Cardiac muscle cell (in vitro differentiated cells and primary cell): ENCODE results near the gene JUND. TPM values are rescaled to one million over a fixed set of nuclear protein-coding genes. Genes with fewer than 3 reads are reported as not detected.

Source experiments
- DNase-seq, 2 donors: peaks; one replicate each; pipeline versions ENCODE4 v3.0.0 to v3.0.0-alpha.2; 2010 to 2017; ENCODE audit warnings: low read depth in 1 of 2, low spot score in 1 of 2
- H3K27ac ChIP-seq: fragments of 200-600 bp; sonication (generic); 2 replicates; pipeline ENCODE4 v1.5.1; 2016
- H3K27me3 ChIP-seq: fragments of 200-600 bp; sonication (generic); 2 replicates; pipeline ENCODE4 v1.6.0; 2016; ENCODE audit warnings: control low read depth
- H3K36me3 ChIP-seq: fragments of 200-600 bp; sonication (generic); 2 replicates; pipeline ENCODE4 v1.5.1; 2016; ENCODE audit warnings: control low read depth
- H3K4me1 ChIP-seq: fragments of 200-600 bp; sonication (generic); 2 replicates; pipeline ENCODE4 v1.8.1; 2017; ENCODE audit warnings: low read depth, mild to moderate bottlenecking, mixed run types
- H3K4me3 ChIP-seq: fragments of 200-600 bp; sonication (generic); 2 replicates; pipeline ENCODE4 v1.5.1; 2016; ENCODE audit warnings: mild to moderate bottlenecking
- H3K9me3 ChIP-seq: fragments of 200-600 bp; sonication (generic); 2 replicates; pipeline ENCODE4 v1.5.1; 2017; ENCODE audit warnings: low read depth, mild to moderate bottlenecking, control low read depth
- polyA plus RNA-seq: library from polyadenylated mRNA; unstranded; fragments of >200 nt; fragmentation: Nextera tagmentation; extraction: Ambion mirVana; gene quantifications from 2 replicates; pipeline ENCODE4 v1.2.1, GENCODE V29; 2016
- total RNA-seq: library from RNA; depleted of rRNA; stranded (reverse); fragments of >200 nt; gene quantifications from 2 replicates; pipeline ENCODE4 v1.2.3, GENCODE V29; 2016
- TF ChIP-seq, protein P1 (sequence below): IDR thresholded peaks from 2 replicates; pipeline ENCODE4 v1.5.1; 2012; ENCODE audit warnings: low read depth, mild to moderate bottlenecking, low read length

JUND gene
- total and polyA plus RNA-seq, 2 experiments from 2014 or later, result 265 to 430 TPM

DNA sequence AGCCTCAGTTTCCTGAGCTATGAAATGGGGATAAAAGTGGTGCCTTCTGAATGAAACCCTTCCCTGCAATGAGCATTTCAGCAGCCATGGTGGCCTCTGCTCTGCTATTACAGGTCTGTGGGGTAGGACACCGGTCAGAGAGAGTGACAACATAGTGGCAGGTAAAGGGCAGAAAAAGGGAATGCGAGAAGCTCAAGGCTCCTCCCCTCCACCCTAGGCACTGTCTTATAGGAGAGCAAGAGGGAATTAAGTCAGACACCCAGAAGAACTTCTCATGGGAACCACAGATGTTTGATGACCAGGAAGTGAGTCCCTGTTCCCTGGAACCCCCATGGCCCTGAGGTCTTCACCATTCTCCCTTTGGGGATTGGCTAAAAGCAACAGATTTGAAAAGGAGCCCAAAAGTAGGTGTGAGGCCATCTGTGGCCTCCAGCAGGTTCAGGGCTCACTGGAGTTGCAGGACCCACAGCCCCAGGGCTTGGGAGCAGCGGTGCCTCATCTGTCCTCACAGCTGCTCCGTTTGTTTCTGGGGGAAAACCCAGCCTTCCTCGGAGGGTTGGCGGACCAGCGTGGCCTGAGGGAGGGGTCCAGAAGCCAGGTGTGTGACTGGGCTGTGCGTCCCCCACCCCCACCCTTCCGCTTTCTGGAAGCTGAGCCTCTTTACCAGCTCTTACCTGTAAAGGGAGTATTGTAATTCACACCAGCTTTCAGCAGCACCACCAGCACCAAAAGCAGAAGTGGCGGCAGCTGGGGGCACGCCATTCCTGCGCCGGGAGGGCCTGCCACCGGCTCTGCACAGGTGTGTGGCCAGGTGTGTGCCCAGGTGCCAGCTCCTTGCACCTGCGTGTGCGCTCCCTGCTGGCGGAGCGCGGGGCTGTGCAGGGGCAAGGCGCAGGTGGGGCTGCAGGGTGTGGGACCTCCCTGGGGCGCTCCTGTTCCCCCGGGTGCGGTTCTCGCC lies 26.6 kb downstream of the JUND start:
- DNase-seq, result no peak
- Histone ChIP-seq H3K4me3 (no peak overlapping the region), H3K9me3 (no peaks in the 10 kb centered on the region), H3K4me1 (no peaks in the 10 kb centered on the region), H3K27me3 (peaks cover 22% of the 10 kb centered on the region), H3K36me3 (no peaks in the 10 kb centered on the region), H3K27ac (no peak overlapping the region)
- TF ChIP-seq, protein P1, sequence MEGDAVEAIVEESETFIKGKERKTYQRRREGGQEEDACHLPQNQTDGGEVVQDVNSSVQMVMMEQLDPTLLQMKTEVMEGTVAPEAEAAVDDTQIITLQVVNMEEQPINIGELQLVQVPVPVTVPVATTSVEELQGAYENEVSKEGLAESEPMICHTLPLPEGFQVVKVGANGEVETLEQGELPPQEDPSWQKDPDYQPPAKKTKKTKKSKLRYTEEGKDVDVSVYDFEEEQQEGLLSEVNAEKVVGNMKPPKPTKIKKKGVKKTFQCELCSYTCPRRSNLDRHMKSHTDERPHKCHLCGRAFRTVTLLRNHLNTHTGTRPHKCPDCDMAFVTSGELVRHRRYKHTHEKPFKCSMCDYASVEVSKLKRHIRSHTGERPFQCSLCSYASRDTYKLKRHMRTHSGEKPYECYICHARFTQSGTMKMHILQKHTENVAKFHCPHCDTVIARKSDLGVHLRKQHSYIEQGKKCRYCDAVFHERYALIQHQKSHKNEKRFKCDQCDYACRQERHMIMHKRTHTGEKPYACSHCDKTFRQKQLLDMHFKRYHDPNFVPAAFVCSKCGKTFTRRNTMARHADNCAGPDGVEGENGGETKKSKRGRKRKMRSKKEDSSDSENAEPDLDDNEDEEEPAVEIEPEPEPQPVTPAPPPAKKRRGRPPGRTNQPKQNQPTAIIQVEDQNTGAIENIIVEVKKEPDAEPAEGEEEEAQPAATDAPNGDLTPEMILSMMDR, result no peak

DNA sequence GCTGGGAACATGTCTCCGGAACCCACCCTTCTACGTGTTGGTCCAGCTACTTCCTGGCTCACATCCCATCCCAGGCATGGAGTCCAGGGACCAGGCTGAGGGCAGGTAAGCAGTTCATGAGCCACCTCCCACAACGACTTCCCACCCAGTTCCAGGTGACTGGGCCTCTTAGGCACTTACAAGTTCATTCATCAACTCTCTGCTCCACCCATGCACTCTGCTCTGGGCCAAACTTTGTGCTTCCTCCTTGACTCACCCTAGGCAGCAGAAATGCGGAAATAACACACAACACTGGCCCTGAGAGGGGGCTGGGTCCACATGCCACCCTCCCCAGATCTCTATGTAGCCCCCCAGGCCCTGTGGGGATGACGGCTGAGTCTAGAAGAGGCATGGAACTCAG lies 27.7 kb downstream of the JUND start:
- Histone ChIP-seq H3K27ac (no peak overlapping the region), H3K4me1 (no peaks in the 10 kb centered on the region), H3K9me3 (no peaks in the 10 kb centered on the region), H3K36me3 (no peaks in the 10 kb centered on the region), H3K27me3 (peaks cover 22% of the 10 kb centered on the region), H3K4me3 (no peak overlapping the region)
- DNase-seq, result no peak
- TF ChIP-seq, protein P1, result no peak

DNA sequence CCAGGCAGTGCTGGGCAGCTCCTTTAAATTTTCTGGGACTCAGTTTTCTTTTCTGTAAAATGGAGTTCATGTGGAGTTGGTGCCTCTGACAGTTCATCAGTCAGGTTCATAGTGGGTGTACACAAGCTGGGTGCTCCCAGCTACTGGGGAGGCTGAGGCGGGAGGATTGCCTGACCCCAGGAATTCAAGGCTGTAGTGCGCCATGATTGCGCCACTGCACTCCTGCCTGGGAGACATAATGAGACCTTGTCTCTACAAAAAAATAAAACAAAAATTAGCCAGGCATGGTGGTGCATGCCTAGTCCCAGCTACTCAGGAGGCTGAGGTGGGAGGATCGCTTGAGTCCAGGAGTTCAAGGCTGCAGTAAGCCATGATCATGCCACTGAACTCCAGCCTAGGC lies 28.3 kb downstream of the JUND start:
- H3K9me3 ChIP-seq, result no peaks in the 10 kb centered on the region
- H3K4me3 ChIP-seq, result no peak overlapping the region
- H3K27ac ChIP-seq, result no peak overlapping the region
- peaks cover 4% of the 10 kb centered on the region for H3K4me1 ChIP-seq
- H3K27me3 ChIP-seq, result peaks cover 22% of the 10 kb centered on the region
- DNase-seq, result no peak
- TF ChIP-seq, protein P1, result no peak
- H3K36me3 ChIP-seq, result no peaks in the 10 kb centered on the region

DNA sequence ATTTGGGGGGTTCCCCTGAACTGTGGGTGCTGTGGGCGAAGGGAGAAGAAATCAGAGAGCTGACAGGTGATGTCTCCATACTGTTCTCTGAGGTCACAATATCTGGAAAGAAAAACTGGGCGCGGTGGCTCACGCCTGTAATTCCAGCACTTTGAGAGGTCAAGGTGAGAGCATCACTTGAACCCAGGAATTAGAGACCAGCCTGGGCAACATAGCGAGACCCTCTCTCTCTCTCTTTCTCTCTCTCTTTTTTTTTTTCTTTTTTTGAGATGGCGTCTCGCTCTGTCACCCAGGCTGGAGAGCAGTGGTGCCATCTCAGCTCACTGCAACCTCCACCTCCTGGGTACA lies 29.1 kb downstream of the JUND start:
- H3K27me3 ChIP-seq, result peaks cover 22% of the 10 kb centered on the region
- no peaks in the 10 kb centered on the region for H3K36me3 ChIP-seq
- H3K4me1 ChIP-seq, result peaks cover 5% of the 10 kb centered on the region
- TF ChIP-seq, protein P1, result no peak
- no peak for DNase-seq
- H3K27ac ChIP-seq, result no peak overlapping the region
- H3K9me3 ChIP-seq, result no peaks in the 10 kb centered on the region
- H3K4me3 ChIP-seq, result no peak overlapping the region

DNA sequence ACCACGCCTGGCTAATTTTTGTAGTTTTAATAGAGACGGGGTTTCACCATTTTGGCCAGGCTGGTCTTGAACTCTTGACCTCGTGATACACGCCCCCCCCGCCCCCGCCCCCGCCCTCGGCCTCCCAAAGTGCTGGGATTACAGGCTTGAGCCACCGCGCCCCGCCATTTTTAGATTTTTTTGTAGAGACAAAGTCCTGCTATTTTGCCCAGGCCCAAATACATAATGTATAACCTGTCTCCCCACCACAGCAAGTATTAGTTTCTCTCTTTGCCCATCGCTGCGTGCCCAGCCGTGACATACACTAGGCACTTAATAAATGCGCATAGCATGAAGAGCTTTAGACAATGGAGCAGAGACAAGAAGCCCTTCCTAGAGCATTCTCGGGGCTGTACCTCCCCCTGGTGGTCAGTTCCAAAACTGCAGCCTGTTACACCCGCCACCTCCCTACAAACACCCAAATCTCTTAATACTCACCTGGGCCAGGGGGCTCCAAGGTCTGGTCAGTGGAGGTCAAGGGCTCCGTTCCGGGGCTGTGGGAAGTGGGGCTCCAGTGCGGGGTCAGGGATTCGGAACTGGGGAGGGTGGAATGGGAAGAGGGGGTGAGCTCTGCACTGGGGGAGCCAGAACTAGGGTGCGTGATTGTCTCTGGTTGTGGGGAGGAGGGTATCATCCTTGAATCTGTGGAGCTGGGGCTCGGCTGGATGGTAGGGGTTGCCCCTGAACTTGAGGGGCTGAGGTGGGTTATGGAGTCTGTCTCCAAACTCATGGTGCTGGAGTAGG lies 29.6 kb downstream of the JUND start:
- DNase-seq, result peak; percentile 73 to 76
- Histone ChIP-seq H3K4me1 (peaks cover 5% of the 10 kb centered on the region), H3K4me3 (no peak overlapping the region), H3K27ac (no peak overlapping the region), H3K9me3 (no peaks in the 10 kb centered on the region), H3K27me3 (peaks cover 22% of the 10 kb centered on the region), H3K36me3 (no peaks in the 10 kb centered on the region)
- TF ChIP-seq, protein P1, result peak; percentile 91
